Central memory CD8-positive, alpha-beta T cell (primary cell): ENCODE data around the gene SORBS1.

Experiments used
- ATAC-seq: fragments of 150-1000 bp; cut with Tn5 transposase; replicated peaks from 2 replicates; pipeline ENCODE4 v1.10.0; 2022; ENCODE audit warnings: mild to moderate bottlenecking, moderate FRiP score, moderate number of reproducible peaks; ENCODE audit not compliant: poor library complexity, severe bottlenecking; ENCODE audit errors: extremely low read depth
- DNase-seq, 2 donors: peaks; one replicate each; pipeline ENCODE4 v3.0.0; 2021; ENCODE audit warnings: low spot score in 2 of 2
- H3K27ac Mint-ChIP-seq: one replicate; pipeline ENCODE4 v1.8.0; 2022; ENCODE audit warnings: low read depth, mild to moderate bottlenecking, moderate library complexity, mixed read lengths
- H3K27me3 Mint-ChIP-seq: one replicate; pipeline ENCODE4 v1.8.0; 2022; ENCODE audit warnings: mixed read lengths
- H3K36me3 Mint-ChIP-seq: one replicate; pipeline ENCODE4 v1.8.0; 2022; ENCODE audit warnings: mild to moderate bottlenecking, moderate library complexity, mixed read lengths; ENCODE audit not compliant: insufficient read depth
- H3K4me1 Mint-ChIP-seq: one replicate; pipeline ENCODE4 v1.8.0; 2022; ENCODE audit warnings: mixed read lengths
- H3K4me3 Mint-ChIP-seq: one replicate; pipeline ENCODE4 v1.8.0; 2022; ENCODE audit warnings: mild to moderate bottlenecking, moderate library complexity, mixed read lengths
- H3K9me3 Mint-ChIP-seq: one replicate; pipeline ENCODE4 v1.8.0; 2022; ENCODE audit warnings: mixed read lengths

Gene SORBS1

GRCh38 chr10:95574649-95575365 lies 13.6 kb upstream of the SORBS1 start:
- H3K9me3 Mint-ChIP-seq: no peaks in the 10 kb centered on the region
- peaks cover 35% of the 10 kb centered on the region for H3K27me3 Mint-ChIP-seq
- DNase-seq (no peak), ATAC-seq (no peak)
- no peak overlapping the region for H3K4me3 Mint-ChIP-seq
- no peaks in the 10 kb centered on the region for H3K4me1 Mint-ChIP-seq
- H3K27ac Mint-ChIP-seq: no peak overlapping the region
- no peaks in the 10 kb centered on the region for H3K36me3 Mint-ChIP-seq

DNA sequence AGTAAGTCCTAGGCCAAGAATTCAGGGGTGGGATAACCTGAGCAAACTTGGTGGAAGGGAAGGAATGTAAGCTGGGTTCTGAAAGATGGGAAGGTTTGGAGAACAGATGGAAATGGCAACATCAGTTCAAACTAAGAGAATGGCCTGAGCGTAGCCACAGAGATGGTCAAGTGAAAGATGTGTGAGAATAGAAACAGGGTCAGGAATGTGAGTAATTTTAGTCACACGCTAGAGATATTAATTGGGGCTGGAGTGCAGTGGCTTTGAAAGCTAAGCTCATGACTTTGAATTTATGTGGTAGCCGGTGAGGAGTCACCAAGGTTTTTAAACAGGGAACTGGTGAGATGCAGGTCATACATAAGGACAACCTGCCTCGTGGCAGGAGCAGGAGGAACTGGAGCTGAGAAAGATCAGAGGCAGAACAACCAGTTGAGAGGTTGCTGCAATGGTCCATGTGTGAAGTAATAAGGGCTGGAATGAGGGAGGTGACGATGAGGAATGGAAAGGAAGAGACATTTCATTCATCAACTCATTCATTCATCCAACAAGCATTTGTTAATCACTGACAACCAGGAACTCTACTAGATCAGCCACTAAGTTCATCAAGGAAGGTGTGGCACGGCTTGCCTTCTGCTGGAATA lies 12.9 kb upstream of the SORBS1 start:
- Mint-ChIP-seq H3K4me3 (no peak overlapping the region), H3K27me3 (peaks cover 30% of the 10 kb centered on the region), H3K27ac (no peak overlapping the region), H3K9me3 (no peaks in the 10 kb centered on the region), H3K36me3 (no peaks in the 10 kb centered on the region), H3K4me1 (no peaks in the 10 kb centered on the region)
- no peak for ATAC-seq
- no peak for DNase-seq

GRCh38 chr10:95573527-95573926 lies 12.4 kb upstream of the SORBS1 start:
- Mint-ChIP-seq H3K4me3 (no peak overlapping the region), H3K36me3 (no peaks in the 10 kb centered on the region), H3K27me3 (peaks cover 27% of the 10 kb centered on the region), H3K9me3 (no peaks in the 10 kb centered on the region), H3K27ac (no peak overlapping the region), H3K4me1 (no peaks in the 10 kb centered on the region)
- DNase-seq (no peak), ATAC-seq (no peak)

DNA sequence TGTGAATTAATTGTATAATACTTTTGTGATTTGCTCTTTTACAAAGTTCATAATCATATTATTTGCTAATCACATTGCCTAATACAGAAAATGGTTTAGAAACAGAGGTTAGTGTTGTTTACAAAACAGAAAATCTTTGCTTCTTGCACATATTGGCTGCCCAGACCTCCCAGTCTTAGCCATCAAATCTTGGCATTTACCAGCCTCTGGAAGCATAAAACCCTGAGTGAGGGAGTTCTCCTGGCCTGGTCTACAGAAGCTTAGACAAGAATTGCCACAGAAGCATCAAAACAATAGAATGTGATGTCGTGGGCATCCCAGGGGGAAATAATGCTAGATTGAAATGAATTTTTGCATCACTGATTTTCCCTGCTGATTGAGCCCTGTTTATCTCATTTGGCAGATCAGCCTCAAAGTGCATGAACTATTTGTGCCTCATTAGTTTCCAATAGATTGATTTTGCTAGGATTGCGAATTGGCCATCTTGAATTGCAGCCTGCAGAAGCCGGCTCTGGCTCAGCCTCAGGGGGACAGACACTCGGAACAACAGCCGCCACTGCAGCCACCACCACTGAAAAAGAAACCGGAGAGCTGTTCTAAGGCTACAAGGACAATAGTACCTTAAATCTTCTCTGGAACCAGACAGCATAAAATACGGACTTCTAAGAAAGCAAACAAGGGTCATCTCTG lies 11.1 kb upstream of the SORBS1 start:
- Mint-ChIP-seq H3K4me1 (no peaks in the 10 kb centered on the region), H3K36me3 (no peaks in the 10 kb centered on the region), H3K27ac (no peak overlapping the region), H3K4me3 (no peak overlapping the region), H3K27me3 (peaks cover 24% of the 10 kb centered on the region), H3K9me3 (no peaks in the 10 kb centered on the region)
- ATAC-seq (no peak), DNase-seq (no peak)

GRCh38 chr10:95571390-95571789 lies 10.2 kb upstream of the SORBS1 start:
- DNase-seq (no peak), ATAC-seq (no peak)
- peaks cover 27% of the 10 kb centered on the region for H3K27me3 Mint-ChIP-seq
- H3K36me3 Mint-ChIP-seq: no peaks in the 10 kb centered on the region
- H3K4me3 Mint-ChIP-seq: no peak overlapping the region
- no peak overlapping the region for H3K27ac Mint-ChIP-seq
- H3K4me1 Mint-ChIP-seq: no peaks in the 10 kb centered on the region
- H3K9me3 Mint-ChIP-seq: no peaks in the 10 kb centered on the region

- H3K4me1 Mint-ChIP-seq: no peaks in the 10 kb centered on the region
- DNase-seq (no peak), ATAC-seq (no peak)
- H3K9me3 Mint-ChIP-seq: no peaks in the 10 kb centered on the region
- H3K27ac Mint-ChIP-seq: no peak overlapping the region
- H3K4me3 Mint-ChIP-seq: no peak overlapping the region
- peaks cover 22% of the 10 kb centered on the region for H3K27me3 Mint-ChIP-seq
- no peaks in the 10 kb centered on the region for H3K36me3 Mint-ChIP-seq
Observed at GRCh38 chr10:95569368-95569767, 8.2 kb upstream of the SORBS1 start.

- ATAC-seq (no peak), DNase-seq (no peak)
- H3K27me3 Mint-ChIP-seq: peaks cover 9% of the 10 kb centered on the region
- no peak overlapping the region for H3K4me3 Mint-ChIP-seq
- no peaks in the 10 kb centered on the region for H3K4me1 Mint-ChIP-seq
- no peaks in the 10 kb centered on the region for H3K9me3 Mint-ChIP-seq
- no peak overlapping the region for H3K27ac Mint-ChIP-seq
- no peaks in the 10 kb centered on the region for H3K36me3 Mint-ChIP-seq
Observed at GRCh38 chr10:95567903-95568630, 6.9 kb upstream of the SORBS1 start.

GRCh38 chr10:95566136-95566535 lies 5.0 kb upstream of the SORBS1 start:
- Mint-ChIP-seq H3K9me3 (no peaks in the 10 kb centered on the region), H3K4me3 (no peak overlapping the region), H3K4me1 (no peaks in the 10 kb centered on the region), H3K27me3 (peaks cover 9% of the 10 kb centered on the region), H3K27ac (no peak overlapping the region), H3K36me3 (peaks cover 1% of the 10 kb centered on the region)
- ATAC-seq (no peak), DNase-seq (no peak)

GRCh38 chr10:95565336-95565735 lies 4.2 kb upstream of the SORBS1 start:
- no peak overlapping the region for H3K27ac Mint-ChIP-seq
- H3K27me3 Mint-ChIP-seq: peaks cover 9% of the 10 kb centered on the region
- no peak for ATAC-seq
- peaks cover 6% of the 10 kb centered on the region for H3K4me1 Mint-ChIP-seq
- H3K36me3 Mint-ChIP-seq: peaks cover 4% of the 10 kb centered on the region
- no peak overlapping the region for H3K4me3 Mint-ChIP-seq
- no peak for DNase-seq
- H3K9me3 Mint-ChIP-seq: no peaks in the 10 kb centered on the region

DNA sequence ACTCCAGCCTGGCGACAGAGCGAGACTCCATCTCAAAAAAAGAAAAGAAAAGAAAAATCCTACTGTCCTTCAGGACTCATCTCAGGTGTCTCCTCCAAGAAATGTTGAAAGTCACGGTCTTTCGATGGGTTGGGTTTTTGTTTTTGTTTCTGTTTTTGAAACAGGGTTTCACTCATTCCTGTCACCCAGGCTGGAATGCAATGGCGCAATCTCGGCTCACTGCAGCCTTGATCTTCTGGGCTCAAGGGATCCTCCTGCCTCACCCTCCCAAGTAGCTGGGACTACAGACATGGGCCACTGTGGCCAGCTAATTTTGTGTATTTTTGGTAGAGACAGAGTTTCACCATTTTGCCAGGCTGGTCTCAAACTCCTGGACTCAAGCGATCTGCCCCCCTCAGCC lies 3.1 kb upstream of the SORBS1 start:
- ATAC-seq (no peak), DNase-seq (no peak)
- Mint-ChIP-seq H3K4me1 (peaks cover 15% of the 10 kb centered on the region), H3K27me3 (peaks cover 19% of the 10 kb centered on the region), H3K36me3 (peaks cover 4% of the 10 kb centered on the region), H3K27ac (no peak overlapping the region), H3K4me3 (no peak overlapping the region), H3K9me3 (no peaks in the 10 kb centered on the region)

DNA sequence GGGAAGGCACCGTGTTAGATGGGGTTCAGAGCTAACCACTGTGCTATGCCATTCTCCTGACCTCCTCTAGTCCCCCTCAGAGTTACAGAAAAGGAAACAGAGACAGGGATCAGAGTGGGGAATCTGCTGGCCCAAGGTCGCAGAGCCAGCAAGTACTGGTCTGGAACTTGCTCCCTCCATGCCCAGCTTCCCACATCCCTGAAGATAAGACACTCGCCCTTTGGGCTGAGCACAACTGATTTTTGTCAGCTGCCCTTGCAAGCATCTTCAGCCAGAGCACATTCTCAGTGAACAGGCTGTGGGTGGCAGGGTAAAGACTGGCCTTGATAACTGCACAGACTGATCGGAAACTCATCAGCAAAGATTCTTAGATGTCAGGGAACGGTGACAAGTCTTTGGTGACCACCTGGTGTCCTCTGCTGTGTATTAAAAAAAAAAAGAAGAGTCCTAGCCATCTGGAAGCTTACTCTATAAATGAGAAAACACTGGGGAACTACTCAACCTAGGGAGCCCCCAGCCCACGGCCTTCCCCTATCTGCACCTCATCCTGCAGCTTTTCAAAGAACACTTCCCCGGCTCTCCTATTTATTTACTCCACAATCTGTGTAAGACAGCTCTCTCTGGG lies 1.3 kb upstream of the SORBS1 start:
- H3K36me3 Mint-ChIP-seq: peaks cover 6% of the 10 kb centered on the region
- H3K4me1 Mint-ChIP-seq: peaks cover 15% of the 10 kb centered on the region
- H3K9me3 Mint-ChIP-seq: no peaks in the 10 kb centered on the region
- ATAC-seq (no peak), DNase-seq (no peak)
- peaks cover 27% of the 10 kb centered on the region for H3K27me3 Mint-ChIP-seq
- no peak overlapping the region for H3K27ac Mint-ChIP-seq
- H3K4me3 Mint-ChIP-seq: no peak overlapping the region

DNA sequence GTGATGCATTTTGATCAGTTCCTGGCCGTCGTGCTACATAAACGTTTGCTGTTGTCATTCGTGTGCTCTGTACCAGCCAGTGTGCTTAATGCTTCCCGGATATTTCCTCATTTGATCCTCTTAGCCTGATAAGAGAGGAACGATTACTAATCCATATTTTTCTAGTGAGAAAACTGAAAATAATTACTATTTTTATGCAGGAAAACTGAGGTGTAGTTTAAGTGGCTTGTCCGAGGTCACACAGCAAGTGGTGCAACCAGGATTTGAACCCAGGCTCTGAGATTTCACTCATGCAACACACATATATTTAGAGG lies 650 bp upstream of the SORBS1 start:
- Mint-ChIP-seq H3K27me3 (peaks cover 27% of the 10 kb centered on the region), H3K36me3 (peaks cover 6% of the 10 kb centered on the region), H3K9me3 (no peaks in the 10 kb centered on the region), H3K4me3 (peak overlapping the region; percentile 98), H3K27ac (no peak overlapping the region), H3K4me1 (peaks cover 15% of the 10 kb centered on the region)
- DNase-seq: no peak
- no peak for ATAC-seq
